ENCODE results near the gene ZFP14.

The ZFP14 gene

GRCh38 chr19:36379510-36379819, 464 bp upstream of the ZFP14 start:
- no CpG with 5 or more reads among the region's 10 CpGs for WGBS (ENCODE audit: extremely low coverage, insufficient coverage, insufficient read length)
- Histone ChIP-seq H3K79me2 (ENCODE audit: control insufficient read depth, insufficient read depth, low read length, poor library complexity) (peaks cover 2% of the 10 kb centered on the region), H3K4me3 (ENCODE audit: low read depth, low read length) (peak overlapping the region; percentile 60), H2AFZ (ENCODE audit: insufficient read depth, low read length, poor library complexity) (peak overlapping the region; percentile 47), H3K27ac (ENCODE audit: low read depth, low read length) (no peak overlapping the region), H3K18ac (ENCODE audit: low read length) (no peak overlapping the region), H3K9me3 (ENCODE audit: insufficient read depth, low read depth, low read length) (peaks cover 3% of the 10 kb centered on the region), H3K4me1 (ENCODE audit: control insufficient read depth in 1 of 2, insufficient read depth in 2 of 2, low read length in 2 of 2) (no peaks in the 10 kb centered on the region), H3K9ac (ENCODE audit: low read length) (no peak overlapping the region), H4K91ac (ENCODE audit: low read depth, low read length) (peak overlapping the region; percentile 65), H4K12ac (ENCODE audit: low read depth, low read length) (peak overlapping the region; percentile 84), H3K23ac (ENCODE audit: low read length) (no peak overlapping the region), H2AK5ac (ENCODE audit: low read length) (no peak overlapping the region), H4K8ac (ENCODE audit: low read depth, low read length) (peak overlapping the region; percentile 90), H3K36me3 (ENCODE audit: control insufficient read depth in 1 of 2, insufficient read depth in 2 of 2, low read length in 2 of 2) (no peaks in the 10 kb centered on the region), H2BK12ac (ENCODE audit: low read length) (no peak overlapping the region), H2BK120ac (ENCODE audit: insufficient read depth, low read length, poor library complexity) (peak overlapping the region; percentile 19), H3K4ac (ENCODE audit: low read depth, low read length) (no peak overlapping the region), H3K27me3 (ENCODE audit: insufficient read depth, low read length) (no peaks in the 10 kb centered on the region), H3K4me2 (ENCODE audit: low read length) (peak overlapping the region; percentile 60), H3K79me1 (ENCODE audit: low read length) (peaks cover 7% of the 10 kb centered on the region), H3K14ac (ENCODE audit: low read length) (peak overlapping the region; percentile 42), H2BK5ac (ENCODE audit: low read depth, low read length, poor library complexity) (no peak overlapping the region)
- no peak for DNase-seq

GRCh38 chr19:36377541-36378178, 1.3 kb downstream of the ZFP14 start:
- H3K4me3 ChIP-seq (ENCODE audit: low read depth, low read length), result no peak overlapping the region
- no CpG with 5 or more reads among the region's 10 CpGs for WGBS (ENCODE audit: extremely low coverage, insufficient coverage, insufficient read length)
- peaks cover 3% of the 10 kb centered on the region for H3K9me3 ChIP-seq (ENCODE audit: insufficient read depth, low read depth, low read length)
- H3K79me2 ChIP-seq (ENCODE audit: control insufficient read depth, insufficient read depth, low read length, poor library complexity), result peaks cover 2% of the 10 kb centered on the region
- H2BK5ac ChIP-seq (ENCODE audit: low read depth, low read length, poor library complexity), result no peak overlapping the region
- no peak overlapping the region for H4K8ac ChIP-seq (ENCODE audit: low read depth, low read length)
- no peak overlapping the region for H4K12ac ChIP-seq (ENCODE audit: low read depth, low read length)
- no peaks in the 10 kb centered on the region for H3K27me3 ChIP-seq (ENCODE audit: insufficient read depth, low read length)
- H3K18ac ChIP-seq (ENCODE audit: low read length), result no peak overlapping the region
- no peak overlapping the region for H3K27ac ChIP-seq (ENCODE audit: low read depth, low read length)
- H3K4me2 ChIP-seq (ENCODE audit: low read length), result peak overlapping the region; percentile 58
- H3K4ac ChIP-seq (ENCODE audit: low read depth, low read length), result no peak overlapping the region
- H4K91ac ChIP-seq (ENCODE audit: low read depth, low read length), result no peak overlapping the region
- H3K23ac ChIP-seq (ENCODE audit: low read length), result no peak overlapping the region
- H3K79me1 ChIP-seq (ENCODE audit: low read length), result peaks cover 7% of the 10 kb centered on the region
- H2AFZ ChIP-seq (ENCODE audit: insufficient read depth, low read length, poor library complexity), result no peak overlapping the region
- H2AK5ac ChIP-seq (ENCODE audit: low read length), result no peak overlapping the region
- no peak overlapping the region for H3K9ac ChIP-seq (ENCODE audit: low read length)
- no peak for DNase-seq
- no peak overlapping the region for H2BK120ac ChIP-seq (ENCODE audit: insufficient read depth, low read length, poor library complexity)
- no peaks in the 10 kb centered on the region for H3K4me1 ChIP-seq (ENCODE audit: control insufficient read depth in 1 of 2, insufficient read depth in 2 of 2, low read length in 2 of 2)
- no peak overlapping the region for H2BK12ac ChIP-seq (ENCODE audit: low read length)
- no peaks in the 10 kb centered on the region for H3K36me3 ChIP-seq (ENCODE audit: control insufficient read depth in 1 of 2, insufficient read depth in 2 of 2, low read length in 2 of 2)
- no peak overlapping the region for H3K14ac ChIP-seq (ENCODE audit: low read length)

GRCh38 chr19:36373638-36374156, 5.3 kb downstream of the ZFP14 start:
- DNase-seq, result no peak
- Histone ChIP-seq H3K27ac (ENCODE audit: low read depth, low read length) (no peak overlapping the region), H3K9me3 (ENCODE audit: insufficient read depth, low read depth, low read length) (no peaks in the 10 kb centered on the region), H3K79me1 (ENCODE audit: low read length) (peaks cover 2% of the 10 kb centered on the region), H3K14ac (ENCODE audit: low read length) (no peak overlapping the region), H3K79me2 (ENCODE audit: control insufficient read depth, insufficient read depth, low read length, poor library complexity) (no peaks in the 10 kb centered on the region), H2BK5ac (ENCODE audit: low read depth, low read length, poor library complexity) (no peak overlapping the region), H4K12ac (ENCODE audit: low read depth, low read length) (no peak overlapping the region), H2BK120ac (ENCODE audit: insufficient read depth, low read length, poor library complexity) (no peak overlapping the region), H3K18ac (ENCODE audit: low read length) (no peak overlapping the region), H3K4ac (ENCODE audit: low read depth, low read length) (no peak overlapping the region), H2AFZ (ENCODE audit: insufficient read depth, low read length, poor library complexity) (no peak overlapping the region), H3K27me3 (ENCODE audit: insufficient read depth, low read length) (no peaks in the 10 kb centered on the region), H3K4me1 (ENCODE audit: control insufficient read depth in 1 of 2, insufficient read depth in 2 of 2, low read length in 2 of 2) (no peaks in the 10 kb centered on the region), H2BK12ac (ENCODE audit: low read length) (no peak overlapping the region), H3K4me3 (ENCODE audit: low read depth, low read length) (no peak overlapping the region), H4K8ac (ENCODE audit: low read depth, low read length) (no peak overlapping the region), H3K4me2 (ENCODE audit: low read length) (no peak overlapping the region), H3K23ac (ENCODE audit: low read length) (no peak overlapping the region), H4K91ac (ENCODE audit: low read depth, low read length) (no peak overlapping the region), H2AK5ac (ENCODE audit: low read length) (no peak overlapping the region), H3K36me3 (ENCODE audit: control insufficient read depth in 1 of 2, insufficient read depth in 2 of 2, low read length in 2 of 2) (no peaks in the 10 kb centered on the region), H3K9ac (ENCODE audit: low read length) (no peak overlapping the region)
- no CpG with 5 or more reads among the region's 5 CpGs for WGBS (ENCODE audit: extremely low coverage, insufficient coverage, insufficient read length)

- Histone ChIP-seq H4K8ac (ENCODE audit: low read depth, low read length) (no peak overlapping the region), H3K79me1 (ENCODE audit: low read length) (no peaks in the 10 kb centered on the region), H3K9me3 (ENCODE audit: insufficient read depth, low read depth, low read length) (no peaks in the 10 kb centered on the region), H2BK12ac (ENCODE audit: low read length) (no peak overlapping the region), H3K27me3 (ENCODE audit: insufficient read depth, low read length) (no peaks in the 10 kb centered on the region), H2BK5ac (ENCODE audit: low read depth, low read length, poor library complexity) (no peak overlapping the region), H3K4me1 (ENCODE audit: control insufficient read depth in 1 of 2, insufficient read depth in 2 of 2, low read length in 2 of 2) (no peaks in the 10 kb centered on the region), H2BK120ac (ENCODE audit: insufficient read depth, low read length, poor library complexity) (no peak overlapping the region), H3K4me2 (ENCODE audit: low read length) (no peak overlapping the region), H3K18ac (ENCODE audit: low read length) (no peak overlapping the region), H4K12ac (ENCODE audit: low read depth, low read length) (no peak overlapping the region), H3K14ac (ENCODE audit: low read length) (no peak overlapping the region), H3K9ac (ENCODE audit: low read length) (no peak overlapping the region), H3K4me3 (ENCODE audit: low read depth, low read length) (no peak overlapping the region), H2AFZ (ENCODE audit: insufficient read depth, low read length, poor library complexity) (no peak overlapping the region), H3K4ac (ENCODE audit: low read depth, low read length) (no peak overlapping the region), H3K23ac (ENCODE audit: low read length) (no peak overlapping the region), H3K79me2 (ENCODE audit: control insufficient read depth, insufficient read depth, low read length, poor library complexity) (no peaks in the 10 kb centered on the region), H3K27ac (ENCODE audit: low read depth, low read length) (no peak overlapping the region), H4K91ac (ENCODE audit: low read depth, low read length) (no peak overlapping the region), H3K36me3 (ENCODE audit: control insufficient read depth in 1 of 2, insufficient read depth in 2 of 2, low read length in 2 of 2) (peaks cover 1 to 3% of the 10 kb centered on the region in 2 experiments), H2AK5ac (ENCODE audit: low read length) (no peak overlapping the region)
- no peak for DNase-seq
Observed at GRCh38 chr19:36371886-36372285, 7.1 kb downstream of the ZFP14 start.

Data from trophoblast cell (in vitro differentiated cells and primary cell).